Measurements from ENCODE around the gene ZNF248.

Gene ZNF248

DNA sequence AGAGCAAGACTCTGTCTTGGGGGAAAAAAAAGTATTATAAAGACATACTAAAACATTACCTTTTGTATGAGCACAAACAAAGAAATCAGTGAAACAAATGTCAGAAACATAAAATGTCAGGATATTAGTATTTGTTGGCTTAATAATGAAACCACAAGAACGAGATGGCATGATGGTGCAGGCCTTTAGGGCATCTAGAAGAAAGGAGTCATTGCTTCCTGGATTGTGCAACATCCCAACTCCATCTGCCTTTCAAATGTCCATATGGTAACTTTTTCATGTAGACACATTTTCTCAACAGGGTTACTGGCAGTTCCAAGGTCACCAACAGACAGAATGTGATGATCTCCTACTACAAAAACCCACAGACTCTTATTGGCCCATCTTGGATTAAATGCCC, 96.6 kb downstream of the ZNF248 start:
- in situ Hi-C loops (cut with MboI; ENCODE audit: low pct_unique_long_range_greater_than_20kb, low sequenced_read_pairs, unreplicated experiment): no loop called here
- TF ChIP-seq, protein P1, sequence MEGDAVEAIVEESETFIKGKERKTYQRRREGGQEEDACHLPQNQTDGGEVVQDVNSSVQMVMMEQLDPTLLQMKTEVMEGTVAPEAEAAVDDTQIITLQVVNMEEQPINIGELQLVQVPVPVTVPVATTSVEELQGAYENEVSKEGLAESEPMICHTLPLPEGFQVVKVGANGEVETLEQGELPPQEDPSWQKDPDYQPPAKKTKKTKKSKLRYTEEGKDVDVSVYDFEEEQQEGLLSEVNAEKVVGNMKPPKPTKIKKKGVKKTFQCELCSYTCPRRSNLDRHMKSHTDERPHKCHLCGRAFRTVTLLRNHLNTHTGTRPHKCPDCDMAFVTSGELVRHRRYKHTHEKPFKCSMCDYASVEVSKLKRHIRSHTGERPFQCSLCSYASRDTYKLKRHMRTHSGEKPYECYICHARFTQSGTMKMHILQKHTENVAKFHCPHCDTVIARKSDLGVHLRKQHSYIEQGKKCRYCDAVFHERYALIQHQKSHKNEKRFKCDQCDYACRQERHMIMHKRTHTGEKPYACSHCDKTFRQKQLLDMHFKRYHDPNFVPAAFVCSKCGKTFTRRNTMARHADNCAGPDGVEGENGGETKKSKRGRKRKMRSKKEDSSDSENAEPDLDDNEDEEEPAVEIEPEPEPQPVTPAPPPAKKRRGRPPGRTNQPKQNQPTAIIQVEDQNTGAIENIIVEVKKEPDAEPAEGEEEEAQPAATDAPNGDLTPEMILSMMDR (IDR thresholded peaks at IDR 0.05; ENCODE audit: extremely low read depth, insufficient read depth, missing control alignments): no peak
- no peak for DNase-seq (ENCODE audit: low spot score)

DNA sequence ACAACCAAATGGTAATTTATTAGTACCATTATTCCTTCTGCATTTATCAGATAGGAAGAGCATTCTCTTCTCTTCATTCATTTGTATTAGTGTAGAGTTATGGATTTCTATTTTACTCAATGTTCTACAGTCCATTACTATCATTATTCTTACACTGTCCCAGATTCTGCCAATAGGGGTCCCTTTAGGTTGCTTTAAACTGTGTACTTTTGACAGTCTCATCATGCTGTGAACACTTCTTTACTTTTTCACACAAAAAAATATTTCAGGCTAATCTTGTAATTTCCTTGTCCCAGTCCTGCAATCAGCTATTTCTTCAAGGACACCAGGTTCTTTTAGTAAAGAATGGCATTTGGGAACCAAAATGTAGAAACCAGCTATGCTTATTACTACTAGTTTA, 99.3 kb downstream of the ZNF248 start:
- TF ChIP-seq, protein P1 (IDR thresholded peaks at IDR 0.05; ENCODE audit: extremely low read depth, insufficient read depth, missing control alignments): no peak
- no peak for DNase-seq (ENCODE audit: low spot score)
- in situ Hi-C loops (cut with MboI; ENCODE audit: low pct_unique_long_range_greater_than_20kb, low sequenced_read_pairs, unreplicated experiment): no loop called here

DNA sequence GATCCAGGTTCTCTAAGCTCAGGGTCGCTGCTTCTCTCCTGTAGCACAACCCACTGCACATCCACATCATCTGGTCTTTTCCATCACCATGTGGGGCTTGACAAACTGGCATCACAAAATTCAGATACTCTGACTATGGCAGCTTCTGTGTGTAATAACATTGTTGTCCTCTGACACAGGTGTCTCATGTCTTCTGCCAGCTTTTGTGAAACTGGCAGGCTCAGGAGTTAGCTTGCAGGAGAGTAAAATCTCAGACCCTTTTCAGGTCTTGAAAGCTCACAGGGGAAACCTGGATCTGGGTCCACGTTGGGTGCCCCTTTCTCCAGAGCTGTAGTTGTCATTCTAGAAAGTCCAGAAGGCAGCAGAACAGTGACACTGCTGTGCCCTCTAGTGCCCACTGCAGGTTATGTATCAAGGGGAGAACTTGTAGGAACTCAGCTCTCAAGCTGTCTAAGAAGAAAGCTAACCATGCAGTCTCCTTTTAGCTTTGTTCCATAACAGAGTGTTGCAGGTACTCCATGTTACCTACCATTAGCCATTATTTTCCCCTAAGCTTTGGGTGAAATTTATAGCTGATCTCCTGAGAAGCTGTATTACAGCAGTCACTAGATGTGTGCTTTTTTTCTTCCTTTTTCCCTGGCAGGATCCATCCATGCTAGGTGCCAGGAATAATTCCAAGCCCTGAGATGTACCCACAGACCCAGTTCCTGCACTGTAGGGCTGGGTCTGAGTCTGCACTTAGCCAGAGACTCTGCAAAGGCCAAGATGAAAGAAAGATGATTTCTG, 102.7 kb downstream of the ZNF248 start:
- in situ Hi-C loops (cut with MboI; ENCODE audit: low pct_unique_long_range_greater_than_20kb, low sequenced_read_pairs, unreplicated experiment): no loop called here
- DNase-seq (ENCODE audit: low spot score): peak; percentile 14
- TF ChIP-seq, protein P1 (IDR thresholded peaks at IDR 0.05; ENCODE audit: extremely low read depth, insufficient read depth, missing control alignments): peak; percentile 57

DNA sequence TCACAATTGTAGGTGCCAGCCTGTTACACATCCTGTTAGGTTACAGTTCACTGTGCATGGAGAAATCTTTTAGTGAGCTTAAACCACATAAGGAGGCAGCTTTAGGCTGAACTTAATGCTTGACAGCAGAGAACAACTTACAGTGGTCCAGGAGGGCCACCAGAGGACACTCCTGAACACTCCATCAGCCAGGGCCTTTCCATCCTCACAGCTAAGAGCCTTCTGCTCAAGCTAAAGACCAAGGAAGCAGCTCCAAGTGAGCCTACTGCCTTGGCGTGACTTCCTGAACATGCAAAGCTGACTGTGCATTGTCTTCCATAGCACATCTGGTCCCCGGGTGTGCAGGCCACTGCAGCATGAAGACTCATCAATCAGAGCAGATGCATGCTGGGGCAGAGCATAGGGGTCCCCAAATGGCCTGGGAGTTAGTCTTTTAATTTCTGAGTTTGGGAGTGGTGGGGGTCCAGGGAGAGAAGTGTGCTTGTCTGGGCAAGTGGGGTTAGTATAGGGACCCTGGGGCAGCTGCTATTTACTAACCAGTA, 105.0 kb downstream of the ZNF248 start:
- in situ Hi-C loops (cut with MboI; ENCODE audit: low pct_unique_long_range_greater_than_20kb, low sequenced_read_pairs, unreplicated experiment): no loop called here
- TF ChIP-seq, protein P1 (IDR thresholded peaks at IDR 0.05; ENCODE audit: extremely low read depth, insufficient read depth, missing control alignments): no peak
- DNase-seq (ENCODE audit: low spot score): no peak

DNA sequence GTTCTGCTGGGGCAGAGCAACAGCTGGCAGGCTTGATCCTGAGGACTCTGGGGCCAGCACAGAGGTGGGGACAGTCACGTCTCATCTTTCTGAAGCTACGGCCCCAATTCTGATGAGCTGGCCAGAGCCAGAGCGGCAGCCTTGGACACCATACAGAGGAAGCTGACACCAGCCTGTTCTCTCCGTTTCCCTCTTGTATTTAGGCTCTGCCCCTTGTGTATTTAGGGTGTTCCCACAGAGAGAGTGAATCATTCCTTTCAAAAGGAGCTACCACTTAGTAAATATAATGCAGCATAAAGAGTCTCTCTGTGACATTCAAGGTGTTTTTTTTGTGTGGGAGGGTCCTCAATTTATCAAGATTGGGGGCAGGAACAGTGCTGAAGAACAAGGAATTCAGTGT, 109.2 kb downstream of the ZNF248 start:
- no peak for DNase-seq (ENCODE audit: low spot score)
- in situ Hi-C loops (cut with MboI; ENCODE audit: low pct_unique_long_range_greater_than_20kb, low sequenced_read_pairs, unreplicated experiment): no loop called here
- TF ChIP-seq, protein P1 (IDR thresholded peaks at IDR 0.05; ENCODE audit: extremely low read depth, insufficient read depth, missing control alignments): no peak

DNA sequence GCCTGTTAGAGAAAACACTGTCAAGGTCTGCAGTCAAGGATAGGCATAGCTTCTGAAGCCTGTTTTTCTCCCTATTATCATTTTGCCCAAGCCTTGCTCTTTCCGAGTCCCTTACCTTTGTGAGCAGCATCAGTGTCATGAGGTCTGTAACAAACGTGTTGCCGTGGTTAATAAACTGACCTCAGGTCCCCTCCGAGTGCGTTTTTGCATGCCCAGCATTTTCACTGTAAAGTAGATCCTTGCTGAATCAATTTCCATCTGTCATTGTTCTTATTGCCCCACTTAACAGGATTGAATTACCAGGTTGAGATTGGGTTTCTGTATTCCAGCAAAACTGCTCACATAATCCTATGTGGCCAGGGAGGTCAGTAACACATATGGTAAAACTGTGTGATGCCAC, 110.3 kb downstream of the ZNF248 start:
- in situ Hi-C loops (cut with MboI; ENCODE audit: low pct_unique_long_range_greater_than_20kb, low sequenced_read_pairs, unreplicated experiment): no loop called here
- DNase-seq (ENCODE audit: low spot score): no peak
- TF ChIP-seq, protein P1 (IDR thresholded peaks at IDR 0.05; ENCODE audit: extremely low read depth, insufficient read depth, missing control alignments): no peak
